Activated effector memory CD4-positive, alpha-beta T cell treated with Interleukin-2 at 50 U/mL for 16 hours (primary cell): ENCODE data around the gene PLEKHM1.
A peak's percentile ranks its signal among the peaks of the same experiment; 100 is the strongest.

Experiments
- DNase-seq: peaks from one replicate; pipeline ENCODE4 v3.0.0-alpha.2; 2020

The PLEKHM1 gene

DNA sequence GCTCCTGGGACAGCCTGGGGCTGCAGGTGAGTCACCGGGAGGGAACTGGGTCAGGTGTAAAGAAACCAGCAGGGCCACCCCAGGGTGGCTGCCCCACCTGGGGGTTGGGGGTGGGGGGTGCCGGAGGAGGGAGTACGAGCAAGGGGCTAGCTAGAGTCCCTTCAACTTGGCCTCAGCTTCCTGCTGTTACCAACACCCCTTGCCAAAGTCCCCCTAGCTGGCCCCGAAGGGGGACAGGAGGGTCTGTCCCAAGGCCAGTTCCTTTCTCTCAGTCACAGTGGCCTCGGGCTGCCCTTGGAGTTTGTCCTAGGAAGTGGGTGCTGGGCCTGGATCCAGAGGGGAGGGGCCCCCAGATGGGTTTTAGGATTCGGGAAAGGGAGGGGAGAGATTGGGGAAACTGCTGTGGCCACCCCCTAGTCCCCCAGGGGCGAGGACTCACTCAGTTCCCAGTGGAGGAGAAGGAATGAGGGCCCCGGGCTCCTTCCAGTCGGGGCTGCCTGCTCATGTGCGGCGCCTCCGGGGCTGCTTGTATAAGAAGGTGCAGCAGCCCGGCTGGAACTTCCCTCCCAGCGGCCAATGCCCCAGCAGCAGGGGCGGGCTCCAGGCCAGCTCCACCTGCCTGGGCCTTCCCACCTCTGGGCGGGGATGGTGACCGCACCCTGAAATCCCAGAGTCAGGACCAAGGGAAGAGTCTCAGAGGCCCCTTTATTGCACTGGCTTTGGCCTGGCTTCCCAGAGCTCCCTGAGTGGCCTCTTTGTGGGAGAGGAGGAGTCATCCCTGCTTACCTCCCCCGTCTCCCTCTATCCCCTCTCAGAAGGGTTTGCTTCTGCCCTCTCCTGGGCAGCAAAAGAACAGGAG, 65.2 kb downstream of the PLEKHM1 start:
- no peak for DNase-seq

DNA sequence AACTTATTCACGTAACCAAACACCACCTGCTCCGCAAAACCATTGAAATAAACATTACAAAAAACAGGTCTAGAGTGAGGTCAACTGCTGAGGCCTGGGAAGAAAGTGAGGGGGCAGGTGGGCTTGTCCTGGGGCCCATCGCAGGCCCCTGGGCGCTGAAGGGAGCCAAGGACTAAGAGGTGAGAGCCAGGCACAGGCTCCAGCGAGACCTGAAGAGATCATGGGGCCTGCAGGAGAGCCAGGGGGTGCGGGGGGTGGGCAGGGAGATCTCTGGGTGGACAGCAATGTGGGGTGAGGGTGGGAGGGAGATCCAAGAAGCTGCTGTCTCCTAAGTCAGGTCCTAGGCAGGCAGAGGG, 65.8 kb downstream of the PLEKHM1 start:
- DNase-seq: no peak

DNA sequence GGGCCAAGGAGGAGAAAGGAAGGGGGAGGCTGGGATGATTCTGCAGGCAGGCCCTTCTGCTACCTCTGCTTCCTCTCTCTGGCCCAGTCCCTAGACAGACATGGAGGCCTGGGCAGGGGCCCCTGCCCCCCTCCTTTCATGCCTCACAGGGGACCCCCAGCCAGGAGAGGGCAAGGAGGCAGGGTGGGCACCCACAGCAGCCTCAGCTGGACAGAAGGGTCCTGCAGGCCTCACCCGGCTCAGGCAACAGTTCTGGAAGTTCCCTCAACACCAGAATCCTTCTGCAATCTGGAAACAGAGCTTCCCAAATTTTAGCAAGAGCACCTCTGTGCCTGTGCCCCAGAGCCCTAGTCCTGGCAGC, 66.6 kb downstream of the PLEKHM1 start:
- DNase-seq: no peak

GRCh38 chr17:45423304-45423974, 67.1 kb downstream of the PLEKHM1 start:
- no peak for DNase-seq

DNA sequence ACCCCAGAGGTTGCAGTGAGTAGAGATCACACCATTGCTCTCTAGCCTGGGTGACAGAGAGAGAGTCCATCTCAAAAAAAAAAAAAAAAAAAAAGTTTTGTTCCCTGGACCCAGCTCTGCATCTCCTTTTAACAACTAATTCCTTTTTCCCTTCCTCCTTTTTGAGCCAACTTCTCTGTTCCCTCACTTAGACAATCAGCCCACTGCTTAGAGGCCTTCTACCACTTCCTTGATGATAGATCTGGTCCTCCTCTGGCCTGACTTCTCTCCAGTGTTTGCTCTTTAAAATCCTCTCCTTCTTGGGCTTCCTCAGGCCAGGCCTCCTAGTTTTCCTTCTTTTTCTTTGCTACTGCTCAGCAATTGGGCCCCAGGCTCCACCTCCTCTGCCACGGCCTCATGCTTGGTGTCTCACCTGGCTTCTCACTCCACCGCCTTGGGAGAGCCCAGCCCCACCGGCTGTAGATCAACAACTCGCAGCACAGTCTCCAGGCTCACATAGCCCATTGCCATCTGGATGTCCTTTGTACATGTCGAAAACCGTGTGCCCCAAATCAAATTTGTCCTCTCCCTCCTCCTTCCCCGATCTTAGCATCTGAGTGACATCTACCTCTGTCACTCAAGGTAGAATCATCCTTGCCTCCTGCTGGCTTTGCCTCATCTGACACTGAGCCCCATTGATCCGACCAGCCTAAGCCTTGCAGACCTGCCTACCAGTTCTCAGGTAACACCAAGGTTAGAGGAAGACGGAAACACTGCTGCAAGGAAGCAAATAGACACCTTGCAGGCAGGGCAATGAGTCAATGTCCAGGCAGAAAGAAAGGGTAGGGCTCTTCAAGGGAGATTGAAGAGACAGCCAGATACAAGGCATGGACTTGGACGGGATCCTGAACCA, 75.3 kb downstream of the PLEKHM1 start:
- DNase-seq: no peak

DNA sequence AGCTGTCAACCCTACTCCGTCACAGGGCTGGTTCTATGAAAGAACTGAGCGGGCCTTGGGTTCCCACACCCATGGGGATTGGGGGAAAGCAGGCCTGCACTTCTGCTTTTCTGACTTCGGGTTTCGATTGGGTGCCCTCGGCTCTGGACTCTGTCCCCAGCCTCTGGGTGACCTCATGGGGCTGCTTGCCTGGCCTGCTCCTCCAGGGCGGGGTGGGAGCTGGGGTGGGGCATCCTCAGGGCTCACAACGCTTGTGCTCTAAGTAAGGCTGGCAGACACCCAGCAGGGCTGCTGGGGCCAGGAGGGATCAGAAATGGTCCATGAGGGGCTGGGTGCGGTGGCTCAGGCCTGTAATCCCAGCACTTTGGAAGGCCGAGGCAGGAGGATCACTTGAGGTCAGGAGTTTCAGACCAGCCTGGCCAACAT, 77.0 kb downstream of the PLEKHM1 start:
- no peak for DNase-seq

DNA sequence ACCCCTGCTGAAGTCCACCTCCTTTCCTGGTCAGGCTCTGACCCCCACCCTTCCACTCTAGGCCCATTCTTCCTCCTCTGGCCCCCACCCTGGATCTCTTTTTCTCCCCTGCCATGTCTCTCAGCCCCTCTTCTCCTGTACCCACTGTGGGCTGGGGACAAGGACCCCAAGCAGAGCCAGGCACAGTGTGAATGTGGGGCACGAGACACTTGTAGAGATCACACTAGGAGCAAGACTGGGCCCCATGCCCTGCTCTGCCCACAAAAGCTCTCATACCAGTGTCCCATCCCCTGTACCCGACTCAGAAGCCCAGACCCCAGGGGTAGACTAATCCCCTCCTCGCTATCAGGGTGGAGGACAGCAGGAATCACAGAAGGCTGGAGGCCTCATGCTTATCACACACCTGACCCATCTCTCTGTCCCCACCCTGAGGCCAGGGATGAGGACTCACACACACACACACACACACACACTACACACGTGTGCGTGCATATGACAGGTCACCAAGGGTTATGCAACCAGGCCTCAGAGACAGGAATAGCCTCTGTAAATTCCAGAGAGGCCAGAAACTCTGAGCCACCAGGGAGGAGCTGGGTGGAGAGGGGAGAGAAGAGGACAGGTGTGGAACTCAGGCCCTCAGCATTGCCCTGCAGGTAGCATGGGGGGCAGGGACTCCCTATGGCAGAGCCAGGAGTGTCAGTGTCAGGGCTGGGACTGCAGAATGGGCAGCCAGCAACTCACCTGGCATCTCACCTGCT, 79.0 kb downstream of the PLEKHM1 start:
- no peak for DNase-seq

GRCh38 chr17:45410144-45411091, 80.1 kb downstream of the PLEKHM1 start:
- peak; percentile 55 for DNase-seq

DNA sequence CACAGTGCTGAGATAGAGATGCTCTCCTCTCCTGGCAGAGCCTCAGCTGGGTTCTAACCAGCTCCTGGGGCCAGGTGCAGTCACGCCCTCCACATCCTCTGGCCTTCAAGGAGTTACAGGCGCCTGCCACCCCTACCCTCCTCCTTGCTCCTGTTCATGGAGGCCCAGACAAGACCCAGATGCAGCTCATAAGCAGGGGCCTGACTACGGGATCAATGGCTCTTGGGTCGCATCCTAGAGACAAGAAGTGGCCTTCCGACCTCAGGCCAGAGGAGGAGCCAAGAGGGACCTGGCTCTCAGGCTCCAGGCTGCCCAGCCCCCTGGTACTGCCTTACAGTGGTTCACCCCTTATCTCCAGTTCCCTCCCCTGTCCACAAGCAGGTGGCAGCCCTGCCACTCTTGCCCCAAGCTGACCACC, 80.9 kb downstream of the PLEKHM1 start:
- DNase-seq: no peak

DNA sequence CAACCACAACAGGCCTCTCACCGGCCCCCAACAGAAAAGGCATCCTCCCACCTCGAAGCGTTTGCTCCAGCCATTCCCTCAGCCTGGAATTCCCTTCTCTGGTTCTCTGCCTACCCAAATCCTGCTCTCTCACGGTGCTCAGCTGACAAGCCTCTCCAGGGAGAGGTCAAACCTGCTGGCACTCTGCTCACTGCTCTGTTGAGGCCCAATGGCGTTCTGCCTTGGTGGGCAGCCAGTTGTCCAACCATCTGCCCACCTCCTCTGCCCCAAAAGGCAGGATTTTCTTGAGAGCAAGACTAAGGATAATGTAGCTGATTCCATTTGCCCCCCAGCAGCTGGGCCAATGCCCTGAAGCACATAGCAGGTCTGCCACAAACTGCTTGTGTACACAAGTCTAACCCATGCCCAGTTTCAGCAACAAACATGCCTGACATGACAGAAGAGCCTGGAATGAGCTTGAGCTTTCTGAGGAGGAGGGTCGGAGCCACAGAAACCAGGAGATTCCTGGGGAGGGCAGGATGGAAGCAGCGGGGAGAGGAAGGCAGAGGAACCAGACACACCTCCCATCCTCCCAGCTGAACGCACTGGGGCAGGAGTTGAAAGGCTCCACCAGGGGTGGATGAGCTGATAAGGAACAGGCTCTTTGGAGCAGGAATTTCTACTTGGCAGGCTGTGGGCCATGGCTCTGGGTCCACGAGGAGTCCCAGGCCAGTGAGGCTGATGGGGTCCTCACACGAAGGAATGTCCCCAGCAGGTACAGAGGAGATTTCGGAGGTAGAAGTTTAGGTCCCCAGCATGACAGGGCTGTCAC, 81.7 kb downstream of the PLEKHM1 start:
- no peak for DNase-seq

DNA sequence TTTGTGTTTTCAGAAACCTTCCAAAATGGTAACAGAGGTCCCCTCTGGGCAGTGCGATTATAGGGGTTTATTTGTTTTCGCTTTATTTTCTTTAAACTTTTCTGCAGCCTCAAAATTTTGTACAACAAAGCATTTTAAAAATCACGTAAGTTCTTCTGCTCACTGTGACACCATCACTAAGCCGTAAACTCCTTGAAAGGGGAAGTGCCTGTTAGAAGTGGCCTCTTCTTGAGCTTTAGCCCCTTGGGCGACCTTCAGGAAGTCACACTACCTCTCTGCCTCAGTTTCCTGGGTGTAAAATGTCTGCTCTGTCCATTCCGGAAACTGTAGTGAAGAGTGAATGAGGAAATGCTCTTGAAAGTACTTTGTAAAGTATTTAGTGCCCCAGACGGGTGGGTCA, 84.4 kb downstream of the PLEKHM1 start:
- DNase-seq: no peak

DNA sequence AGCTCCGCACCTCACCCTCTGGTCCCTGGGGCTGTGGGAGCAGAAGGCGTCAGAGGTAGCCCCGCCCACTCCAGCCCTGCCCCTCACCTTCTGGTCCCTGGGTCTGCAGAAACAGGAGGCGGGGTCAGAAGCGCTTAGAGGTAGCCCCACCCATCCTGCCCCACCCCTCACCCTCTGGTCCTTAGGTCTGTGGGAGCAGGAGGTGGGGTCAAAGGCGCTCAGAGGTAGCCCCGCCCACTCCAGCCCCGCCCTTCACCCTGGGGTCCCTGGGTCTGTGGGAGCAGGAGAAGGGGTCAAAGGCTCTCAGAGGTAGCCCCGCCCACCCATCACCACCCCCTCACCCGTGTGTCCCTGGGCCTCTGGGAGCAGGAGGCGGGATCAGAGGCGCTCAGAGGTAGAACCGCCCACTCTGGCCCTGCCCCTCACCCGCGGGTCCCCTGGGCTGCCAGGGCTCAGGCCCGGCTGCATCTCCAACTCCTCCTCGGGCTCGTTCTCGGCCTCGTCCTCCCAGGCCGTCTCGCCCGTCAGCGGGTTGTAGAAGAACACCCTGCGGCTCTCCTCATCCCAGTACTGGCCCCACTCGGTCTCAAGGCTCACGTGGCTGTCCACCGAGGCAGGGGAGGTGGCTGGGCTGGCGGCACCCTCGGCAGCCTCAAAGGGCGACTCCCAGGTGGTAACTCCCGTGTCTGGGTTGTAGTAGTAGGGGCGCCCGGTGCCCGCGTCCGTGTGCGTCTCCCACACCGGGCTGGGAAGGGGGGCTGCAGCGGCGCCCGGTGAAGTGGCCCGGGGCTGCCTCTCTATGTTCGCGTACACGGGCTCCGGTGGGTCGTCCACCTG, 85.1 kb downstream of the PLEKHM1 start:
- no peak for DNase-seq

DNA sequence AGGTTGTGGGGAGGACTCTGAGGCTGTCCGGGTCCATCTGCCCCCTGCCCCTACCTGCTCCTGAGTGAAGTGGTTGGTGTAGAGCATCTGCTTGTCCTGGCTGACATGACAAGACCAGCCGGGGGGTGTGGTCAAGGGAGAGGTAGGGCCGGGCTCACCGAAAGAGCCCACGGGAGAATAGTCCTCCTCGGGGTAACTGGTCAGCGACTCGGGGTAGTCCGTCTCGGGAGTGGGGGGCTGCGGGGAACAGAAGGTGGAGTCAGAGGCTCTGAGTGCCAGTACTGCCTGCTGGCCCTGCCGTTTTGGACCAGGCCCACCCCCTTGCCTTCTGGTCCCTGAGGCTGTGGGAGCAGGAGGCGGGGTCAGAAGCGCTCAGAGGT, 85.7 kb downstream of the PLEKHM1 start:
- no peak for DNase-seq

- DNase-seq: no peak
Measured at GRCh38 chr17:45403906-45404490, 86.5 kb downstream of the PLEKHM1 start.

- no peak for DNase-seq
Measured at GRCh38 chr17:45402916-45403315, 87.6 kb downstream of the PLEKHM1 start.

GRCh38 chr17:45398800-45399199, 91.7 kb downstream of the PLEKHM1 start:
- DNase-seq: no peak

DNA sequence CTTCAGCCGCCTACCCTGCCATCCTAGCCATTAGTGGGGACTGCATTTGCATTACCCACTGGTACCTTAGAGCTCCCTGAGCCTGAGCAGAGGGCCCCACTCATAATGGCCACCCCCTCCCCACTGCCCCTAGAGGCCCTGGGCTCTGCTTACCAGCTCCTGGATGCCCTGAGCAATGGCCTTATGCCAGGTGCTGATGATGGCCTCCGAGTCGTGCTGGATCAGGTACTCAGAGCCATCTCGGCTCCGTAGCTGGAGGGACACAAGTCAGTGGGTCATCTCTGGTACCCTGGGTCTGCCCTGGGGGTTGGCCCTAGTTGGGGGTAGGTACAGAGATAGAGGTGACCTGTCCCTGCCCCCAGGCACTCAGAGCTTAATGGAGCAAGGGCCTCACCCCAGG, 92.7 kb downstream of the PLEKHM1 start:
- DNase-seq: no peak

GRCh38 chr17:45396496-45397205, 93.9 kb downstream of the PLEKHM1 start:
- DNase-seq: no peak
